Hepatocyte (in vitro differentiated cells): ENCODE results near the gene PPP1R1C. TPM values are rescaled to one million over a fixed set of nuclear protein-coding genes. Genes with fewer than 3 reads are reported as not detected.

Experiments
- DNase-seq: peaks from one replicate; pipeline ENCODE4 v3.0.0-alpha.2; 2016; ENCODE audit warnings: low spot score
- H2AFZ ChIP-seq: fragments of 200-600 bp; sonication (generic); 2 replicates; pipeline ENCODE4 v1.6.0; 2016; ENCODE audit warnings: antibody characterized with exemption, mild to moderate bottlenecking
- H3K27ac ChIP-seq: fragments of 200-600 bp; sonication (generic); 2 replicates; pipeline ENCODE4 v1.5.1; 2016; ENCODE audit warnings: mild to moderate bottlenecking
- H3K27me3 ChIP-seq: fragments of 200-600 bp; sonication (generic); 2 replicates; pipeline ENCODE4 v1.6.1; 2016
- H3K36me3 ChIP-seq: fragments of 200-600 bp; sonication (generic); replicated peaks from 2 replicates; pipeline ENCODE4 v1.5.1; 2016; ENCODE audit warnings: low read depth; ENCODE audit not compliant: insufficient read depth
- H3K4me1 ChIP-seq: fragments of 200-600 bp; sonication (generic); 2 replicates; pipeline ENCODE4 v1.5.1; 2016; ENCODE audit warnings: mild to moderate bottlenecking, moderate library complexity; ENCODE audit not compliant: insufficient read depth
- H3K4me2 ChIP-seq: fragments of 200-600 bp; sonication (generic); 2 replicates; pipeline ENCODE4 v1.6.0; 2016
- H3K4me3 ChIP-seq: fragments of 200-600 bp; sonication (generic); 2 replicates; pipeline ENCODE4 v1.5.1; 2016; ENCODE audit warnings: mild to moderate bottlenecking
- H3K79me2 ChIP-seq: fragments of 200-600 bp; sonication (generic); 2 replicates; pipeline ENCODE4 v1.6.0; 2017; ENCODE audit warnings: mild to moderate bottlenecking
- H3K9me2 ChIP-seq: fragments of 200-600 bp; sonication (generic); replicated peaks from 2 replicates; pipeline ENCODE4 v1.6.0; 2017; ENCODE audit warnings: mild to moderate bottlenecking; ENCODE audit not compliant: insufficient read depth
- H3K9me3 ChIP-seq: fragments of 200-600 bp; sonication (generic); 2 replicates; pipeline ENCODE4 v1.5.1; 2016; ENCODE audit warnings: low read depth, mild to moderate bottlenecking
- H4K20me1 ChIP-seq: fragments of 200-600 bp; sonication (generic); 2 replicates; pipeline ENCODE4 v1.6.0; 2016; ENCODE audit warnings: mild to moderate bottlenecking; ENCODE audit not compliant: insufficient read depth, poor library complexity, severe bottlenecking
- CTCF ChIP-seq: fragments of 200-600 bp; sonication (generic); IDR thresholded peaks from 2 replicates; pipeline ENCODE4 v1.5.1; 2016; ENCODE audit warnings: antibody characterized with exemption, mild to moderate bottlenecking; ENCODE audit not compliant: poor library complexity
- EZH2 ChIP-seq: fragments of 200-600 bp; sonication (generic); IDR thresholded peaks from 2 replicates; pipeline ENCODE4 v1.6.1; 2016; ENCODE audit warnings: antibody characterized with exemption, mild to moderate bottlenecking, borderline replicate concordance
- EZH2phosphoT487 ChIP-seq: fragments of 200-600 bp; sonication (generic); IDR thresholded peaks from one replicate; pipeline ENCODE4 v1.6.1; 2018; ENCODE audit warnings: antibody characterized with exemption, mild to moderate bottlenecking, low read depth, moderate library complexity; ENCODE audit not compliant: unreplicated experiment, severe bottlenecking
- WGBS: methylation state at CpG from one replicate; pipeline ENCODE4 v1.1.6; 2016; ENCODE audit warnings: low lambda C conversion rate; ENCODE audit errors: missing lambda C conversion rate; 5-methylcytosine and 5-hydroxymethylcytosine counted together
- polyA plus RNA-seq: library from polyadenylated mRNA; unstranded; fragments of >200 nt; fragmentation: Nextera tagmentation; extraction: Ambion mirVana; gene quantifications from 2 replicates; pipeline ENCODE4 v1.2.1, GENCODE V29; 2016
- total RNA-seq: library from RNA; depleted of rRNA; stranded (reverse); fragments of >200 nt; gene quantifications from 2 replicates; pipeline ENCODE4 v1.2.3, GENCODE V29; 2014

Gene PPP1R1C
- total and polyA plus RNA-seq, 2 experiments from 2014 or later = 8.4 to 10.7 TPM

- Histone ChIP-seq H3K9me3 (no peaks in the 10 kb centered on the region), H3K27ac (peak overlapping the region; percentile 6), H3K36me3 (no peaks in the 10 kb centered on the region), H4K20me1 (no peaks in the 10 kb centered on the region), H3K27me3 (no peaks in the 10 kb centered on the region), H3K9me2 (no peaks in the 10 kb centered on the region), H2AFZ (no peak overlapping the region), H3K4me2 (peak overlapping the region; percentile 45), H3K79me2 (no peaks in the 10 kb centered on the region), H3K4me3 (no peak overlapping the region), H3K4me1 (no peaks in the 10 kb centered on the region)
- no peak for TF ChIP-seq CTCF
- TF ChIP-seq EZH2phosphoT487 = no peak
- TF ChIP-seq EZH2 = no peak
- 83% methylated on average over 3 of the region's 3 CpGs for WGBS
- no peak for DNase-seq
These were observed 63.9 kb downstream of the PPP1R1C start for GRCh38 chr2:182049372-182050148.

- Histone ChIP-seq H4K20me1 (no peaks in the 10 kb centered on the region), H3K27ac (peak overlapping the region; percentile 4), H3K4me3 (no peak overlapping the region), H3K36me3 (no peaks in the 10 kb centered on the region), H3K4me1 (no peaks in the 10 kb centered on the region), H3K79me2 (no peaks in the 10 kb centered on the region), H3K9me3 (no peaks in the 10 kb centered on the region), H3K27me3 (no peaks in the 10 kb centered on the region), H2AFZ (no peak overlapping the region), H3K9me2 (no peaks in the 10 kb centered on the region), H3K4me2 (peak overlapping the region; percentile 45)
- 77% methylated on average over 4 of the region's 4 CpGs for WGBS
- no peak for TF ChIP-seq EZH2
- no peak for DNase-seq
These were observed 64.9 kb downstream of the PPP1R1C start for GRCh38 chr2:182050333-182051135.

- Histone ChIP-seq H3K9me3 (no peaks in the 10 kb centered on the region), H3K4me2 (no peak overlapping the region), H2AFZ (no peak overlapping the region), H3K27me3 (no peaks in the 10 kb centered on the region), H3K4me3 (no peak overlapping the region), H3K36me3 (no peaks in the 10 kb centered on the region), H3K79me2 (no peaks in the 10 kb centered on the region), H3K27ac (no peak overlapping the region), H3K4me1 (no peaks in the 10 kb centered on the region), H4K20me1 (no peaks in the 10 kb centered on the region), H3K9me2 (no peaks in the 10 kb centered on the region)
- TF ChIP-seq CTCF = no peak
- no peak for TF ChIP-seq EZH2
- no peak for TF ChIP-seq EZH2phosphoT487
- no peak for DNase-seq
- 54% methylated on average over 4 of the region's 4 CpGs for WGBS
These were observed 70.3 kb downstream of the PPP1R1C start for GRCh38 chr2:182055993-182056392.

GRCh38 chr2:182057002-182057401 lies 71.3 kb downstream of the PPP1R1C start:
- Histone ChIP-seq H3K9me2 (no peaks in the 10 kb centered on the region), H3K36me3 (no peaks in the 10 kb centered on the region), H3K4me2 (no peak overlapping the region), H3K9me3 (no peaks in the 10 kb centered on the region), H3K79me2 (no peaks in the 10 kb centered on the region), H3K4me1 (peaks cover 5% of the 10 kb centered on the region), H3K27me3 (no peaks in the 10 kb centered on the region), H2AFZ (no peak overlapping the region), H3K27ac (no peak overlapping the region), H4K20me1 (no peaks in the 10 kb centered on the region), H3K4me3 (no peak overlapping the region)
- TF ChIP-seq CTCF (no peak), EZH2phosphoT487 (no peak), EZH2 (no peak)
- DNase-seq = no peak
